NCI-H2107 (cell line): Measurements from ENCODE around the gene FOXK2.
A peak's percentile ranks its signal among the peaks of the same experiment; 100 is the strongest.
"Not testable (repeated sequence)": the region's sequence is repeated elsewhere in the genome, so short reads cannot be mapped to it uniquely, and the experiment has no call there.

Source experiments
- DNase-seq: peaks from one replicate; lab custom pipeline; 2025; lab: John Stamatoyannopoulos, UW

FOXK2 gene

DNA sequence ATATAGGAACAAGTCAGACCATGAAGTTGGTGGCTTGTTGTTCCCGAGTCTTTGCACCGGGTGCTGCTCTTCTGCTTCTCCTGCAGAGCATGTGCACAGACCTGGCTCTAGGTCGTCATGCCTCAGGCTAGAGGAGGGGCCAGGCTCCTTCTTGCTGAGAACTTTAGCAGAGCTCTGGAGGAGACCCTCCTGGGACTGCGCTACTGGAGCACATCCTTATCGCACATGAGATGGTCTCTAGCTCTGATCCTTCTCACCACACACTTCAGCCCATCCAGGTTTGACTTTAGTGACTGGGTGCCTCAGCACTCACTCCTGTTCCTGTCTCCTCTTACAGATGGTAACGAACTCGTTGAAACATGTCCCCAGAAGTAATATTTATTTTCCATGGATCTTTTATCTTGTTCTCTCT, 14.9 kb downstream of the FOXK2 start:
- no peak for DNase-seq

DNA sequence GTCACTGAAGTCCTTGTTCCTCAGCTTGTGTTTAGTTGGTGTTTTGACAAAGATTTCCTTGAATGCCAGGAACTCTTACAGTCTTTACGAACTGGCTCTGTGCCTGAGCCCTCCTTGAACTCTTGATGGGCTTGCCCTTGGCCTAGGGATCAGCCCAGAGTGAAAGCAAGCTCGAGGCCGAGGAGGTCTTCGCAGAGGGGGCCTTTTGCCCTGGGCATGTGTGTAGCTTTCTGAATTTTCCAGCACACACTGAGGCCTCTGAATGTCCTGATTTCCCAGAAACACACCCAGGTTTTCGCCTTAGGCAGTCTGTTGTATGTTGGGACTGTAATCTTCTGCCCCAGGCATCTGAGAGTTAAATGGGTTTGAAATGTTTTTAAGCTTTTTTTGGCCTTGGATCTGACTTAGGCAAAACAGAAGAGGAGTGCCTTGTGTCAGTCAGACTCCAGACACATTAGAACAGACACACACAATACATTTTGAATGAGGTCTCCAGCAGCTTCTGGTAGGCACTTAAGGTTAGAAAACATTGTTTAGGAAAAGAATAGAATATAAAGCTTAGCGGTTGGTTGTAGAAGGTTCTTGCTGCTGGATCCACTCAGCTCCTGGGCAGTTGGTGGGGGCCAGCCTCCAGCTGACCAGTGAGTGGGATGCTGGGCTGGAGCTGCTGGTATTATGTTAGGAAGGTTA, 17.1 kb downstream of the FOXK2 start:
- DNase-seq, result no peak

DNA sequence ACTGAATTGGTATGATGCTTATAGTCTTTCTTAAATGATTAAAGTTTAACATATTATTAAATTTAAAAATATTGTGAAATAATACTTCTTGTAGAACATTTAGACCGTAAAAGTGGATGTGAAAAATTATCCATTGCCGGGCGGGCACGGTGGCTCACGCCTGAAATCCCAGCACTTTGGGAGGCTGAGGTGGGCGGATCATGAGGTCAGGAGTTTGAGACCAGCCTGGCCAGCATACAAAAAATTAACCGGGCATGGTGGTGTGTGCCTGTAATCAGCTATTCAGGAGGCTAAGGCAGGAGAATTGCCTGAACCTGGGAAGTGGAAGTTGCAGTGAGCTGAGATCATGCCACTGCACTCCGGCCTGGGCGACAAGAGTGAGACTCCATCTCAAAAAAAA, 17.7 kb downstream of the FOXK2 start:
- not testable (repeated sequence) for DNase-seq

DNA sequence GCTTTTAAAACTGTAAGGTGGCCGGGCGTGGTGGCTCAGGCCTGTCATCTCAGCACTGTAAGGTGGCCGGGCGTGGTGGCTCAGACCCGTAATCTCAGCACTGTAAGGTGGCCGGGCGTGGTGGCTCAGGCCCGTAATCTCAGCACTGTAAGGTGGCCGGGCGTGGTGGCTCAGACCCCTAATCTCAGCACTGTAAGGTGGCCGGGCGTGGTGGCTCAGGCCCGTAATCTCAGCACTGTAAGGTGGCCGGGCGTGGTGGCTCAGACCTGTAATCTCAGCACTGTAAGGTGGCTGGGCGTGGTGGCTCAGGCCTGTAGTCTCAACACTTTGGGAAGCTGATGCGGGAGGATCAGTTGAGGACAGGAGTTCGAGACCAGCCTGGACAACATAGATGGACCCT, 19.5 kb downstream of the FOXK2 start:
- DNase-seq, result not testable (repeated sequence)

DNA sequence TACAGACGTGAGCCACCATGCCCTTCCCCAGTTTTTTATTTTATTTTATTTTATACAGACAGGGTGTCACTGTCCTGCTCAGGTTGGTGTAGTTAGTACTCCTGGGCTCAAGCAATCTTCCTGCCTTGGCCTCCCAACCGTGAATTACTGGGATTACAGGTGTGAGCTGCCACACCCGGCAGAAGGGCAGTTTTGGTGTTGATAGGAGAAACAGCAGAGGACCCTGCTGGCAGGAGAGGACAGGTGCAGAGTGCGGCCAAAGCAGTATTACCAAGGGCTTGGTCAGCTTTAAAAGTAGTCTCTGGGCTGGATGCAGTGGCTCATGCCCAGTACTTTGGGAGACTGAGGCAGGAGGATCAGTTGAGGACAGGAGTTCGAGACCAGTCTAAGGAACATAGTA, 22.9 kb downstream of the FOXK2 start:
- no peak for DNase-seq

DNA sequence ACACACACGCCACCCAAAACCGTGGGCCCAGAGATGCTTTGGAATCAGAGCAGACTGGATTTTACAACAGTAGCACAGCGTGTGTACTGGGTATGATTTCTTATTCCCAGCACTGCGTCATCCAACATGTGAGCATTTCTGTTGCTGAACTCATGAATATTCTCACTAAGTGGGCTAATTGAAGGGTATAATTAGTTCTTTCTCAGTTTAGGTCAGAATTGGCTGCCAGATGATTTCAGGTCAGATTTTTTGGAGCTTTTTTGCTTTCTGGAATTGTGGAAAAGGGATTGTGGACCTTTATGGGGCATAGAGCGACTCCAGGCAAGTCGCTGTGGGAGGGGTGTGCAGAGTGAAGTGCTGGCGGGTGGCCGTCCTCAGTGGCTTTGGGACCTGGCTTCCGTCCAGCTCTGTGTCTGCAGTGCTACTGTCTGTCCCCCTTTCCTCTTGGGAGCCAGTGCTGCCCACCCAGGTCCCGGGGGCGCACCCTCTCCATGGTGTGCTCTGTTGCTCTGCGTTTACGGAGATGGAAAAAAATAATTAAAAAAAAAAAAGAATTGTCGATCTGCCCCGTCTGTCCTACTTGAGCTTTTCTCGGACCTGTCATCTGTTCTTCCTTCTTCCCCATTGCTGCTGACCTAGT, 25.0 kb downstream of the FOXK2 start:
- no peak for DNase-seq

DNA sequence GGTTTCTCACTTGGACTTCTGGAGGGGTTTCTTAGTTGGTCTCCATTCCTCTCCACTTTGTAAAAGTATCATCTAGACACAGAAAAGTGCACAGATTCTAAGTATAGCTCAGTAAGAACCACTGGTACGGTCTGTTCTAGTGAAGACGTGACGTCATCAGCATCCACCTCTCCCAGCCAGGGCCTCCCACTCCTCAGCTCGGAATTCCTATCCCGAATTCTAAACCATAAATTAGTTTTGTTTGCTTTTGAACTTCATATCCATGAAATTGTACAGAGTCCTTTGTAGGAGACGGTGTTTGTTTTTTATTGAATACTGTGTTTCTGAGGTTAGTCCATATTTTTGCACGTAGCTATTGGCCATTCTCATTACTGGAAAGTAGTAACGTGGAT, 25.5 kb downstream of the FOXK2 start:
- no peak for DNase-seq

DNA sequence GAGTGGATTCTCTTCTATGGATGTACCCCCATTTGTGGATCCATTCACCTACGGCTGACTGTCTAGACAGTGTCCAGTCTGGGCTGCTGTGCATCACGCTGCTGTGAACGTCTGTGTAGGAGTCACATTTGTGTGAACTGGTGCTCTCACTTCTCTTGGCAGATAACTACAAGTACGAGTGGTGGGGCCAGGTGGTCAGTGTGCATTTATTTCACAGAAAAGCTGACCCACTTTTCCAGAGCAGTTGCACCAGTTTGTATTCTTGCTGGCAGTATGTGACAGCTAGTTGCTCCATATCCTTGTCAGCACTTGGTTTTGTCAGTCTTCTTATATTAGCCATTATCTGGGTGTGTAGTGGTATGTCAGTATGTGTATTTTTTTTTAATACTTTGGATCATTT, 28.4 kb downstream of the FOXK2 start:
- DNase-seq, result no peak

DNA sequence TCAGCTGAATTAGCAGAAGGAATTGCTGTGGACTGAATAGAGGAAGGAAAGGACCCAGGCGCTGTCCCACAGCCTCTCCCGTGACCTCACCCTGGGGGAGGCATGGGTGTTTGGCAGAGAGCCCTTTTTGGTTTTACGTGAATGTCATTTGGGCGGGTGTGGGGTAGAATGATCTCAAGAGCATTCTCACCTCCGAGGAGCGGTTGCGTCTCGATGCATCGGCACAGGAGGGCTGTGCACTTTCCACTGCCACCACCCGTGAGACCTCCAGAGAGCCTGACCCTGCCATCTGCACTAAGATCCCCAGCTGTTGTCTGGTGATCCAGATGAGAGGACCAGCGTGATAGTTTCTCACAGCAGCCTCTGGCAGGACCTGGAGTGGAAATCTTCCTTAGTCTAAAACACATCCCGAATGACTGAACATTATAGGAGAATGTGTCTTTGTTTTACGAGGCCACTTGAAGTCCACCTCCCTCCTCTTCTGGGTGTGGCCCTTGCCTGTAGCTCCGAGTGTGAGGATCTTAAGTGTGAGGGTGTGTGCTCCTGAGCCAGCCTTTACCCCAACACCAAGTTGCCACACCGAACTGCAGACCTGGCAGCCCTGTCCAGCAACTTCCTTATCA, 29.3 kb downstream of the FOXK2 start:
- no peak for DNase-seq

DNA sequence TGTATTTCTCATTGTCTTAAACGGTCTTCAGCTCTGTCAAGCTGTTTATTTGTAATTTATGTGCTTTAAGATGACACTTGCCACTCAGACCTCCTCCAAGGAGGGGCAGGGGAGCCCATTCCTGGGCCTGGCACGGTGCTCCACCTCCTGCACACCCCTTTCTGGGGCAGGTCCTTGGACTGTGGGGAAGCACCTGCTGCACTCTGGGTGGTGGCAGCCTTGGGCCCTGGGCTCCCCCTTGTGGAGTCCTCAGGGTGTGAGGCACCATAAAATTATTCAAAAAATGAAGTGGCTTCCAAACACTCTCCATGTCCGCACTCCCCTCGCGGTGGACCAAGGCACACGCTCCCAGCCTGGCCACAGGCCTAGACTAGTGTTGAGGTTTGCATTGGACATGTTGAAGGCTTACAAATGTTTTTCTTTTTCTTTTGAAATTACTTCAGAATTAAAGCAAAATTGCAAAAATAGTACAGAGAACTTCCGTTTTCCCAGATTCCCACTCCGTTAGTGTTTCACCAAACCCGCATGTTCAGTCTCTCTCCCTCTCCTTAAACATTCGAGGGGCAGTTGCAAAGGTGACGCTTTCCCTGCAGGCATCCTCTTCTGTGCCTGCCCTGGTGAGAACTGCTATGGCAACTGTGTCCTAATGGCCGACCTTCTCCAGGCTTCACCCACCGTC, 32.4 kb downstream of the FOXK2 start:
- peak; percentile 55 for DNase-seq

DNA sequence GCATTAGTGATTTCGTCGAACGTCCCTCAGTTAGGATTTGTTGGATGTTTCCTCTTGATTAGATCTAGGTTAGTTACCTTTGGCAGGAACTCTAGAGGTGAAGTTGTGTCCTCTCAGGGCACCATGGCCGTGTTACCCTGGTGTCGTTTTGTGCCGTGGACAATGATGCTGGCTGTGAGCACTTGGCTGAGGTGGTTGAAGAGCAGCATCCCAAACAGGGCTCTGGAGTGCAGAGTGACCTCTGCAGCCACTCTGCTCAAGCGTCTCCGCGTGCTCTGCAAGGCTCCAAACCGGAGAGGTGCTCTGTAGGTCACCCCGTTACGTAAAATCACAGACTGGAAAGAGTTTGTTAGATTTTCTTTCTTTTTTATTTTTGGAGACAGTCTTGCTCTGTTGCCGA, 33.0 kb downstream of the FOXK2 start:
- DNase-seq, result no peak

DNA sequence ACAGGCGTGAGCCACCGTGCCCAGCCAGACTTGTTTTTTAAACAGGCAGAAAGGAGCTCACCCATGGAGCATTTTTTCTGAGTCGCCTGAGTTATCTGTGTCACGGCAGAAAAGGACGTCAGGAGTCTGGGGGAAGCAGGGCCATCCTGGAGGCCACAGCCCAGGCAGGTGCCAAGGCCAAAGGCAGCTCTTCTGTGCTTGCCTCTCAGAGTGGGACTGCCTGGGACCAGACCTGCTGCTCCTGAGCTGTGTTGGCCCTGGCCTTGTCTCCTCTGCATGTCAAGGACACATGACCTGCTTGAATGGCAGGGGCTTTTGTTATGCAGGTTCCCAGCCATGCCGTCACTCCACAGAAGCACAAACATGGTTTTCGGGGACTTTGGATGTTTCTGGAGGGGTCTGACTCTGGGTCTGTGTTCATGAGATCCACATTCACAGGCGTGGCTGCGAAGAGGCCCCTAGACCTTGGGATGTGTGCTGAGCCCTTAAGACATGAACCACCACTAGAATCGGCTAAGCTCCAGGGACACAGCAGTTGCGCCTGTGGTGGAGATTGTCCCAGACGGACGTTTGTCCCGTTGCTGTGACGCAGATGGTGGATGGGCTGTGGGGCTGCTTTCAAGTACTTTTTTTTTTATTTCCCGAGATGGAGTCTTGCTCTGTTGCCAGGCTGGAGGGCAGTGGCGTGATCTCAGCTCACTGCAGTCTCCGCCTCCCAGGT, 33.8 kb downstream of the FOXK2 start:
- no peak for DNase-seq

DNA sequence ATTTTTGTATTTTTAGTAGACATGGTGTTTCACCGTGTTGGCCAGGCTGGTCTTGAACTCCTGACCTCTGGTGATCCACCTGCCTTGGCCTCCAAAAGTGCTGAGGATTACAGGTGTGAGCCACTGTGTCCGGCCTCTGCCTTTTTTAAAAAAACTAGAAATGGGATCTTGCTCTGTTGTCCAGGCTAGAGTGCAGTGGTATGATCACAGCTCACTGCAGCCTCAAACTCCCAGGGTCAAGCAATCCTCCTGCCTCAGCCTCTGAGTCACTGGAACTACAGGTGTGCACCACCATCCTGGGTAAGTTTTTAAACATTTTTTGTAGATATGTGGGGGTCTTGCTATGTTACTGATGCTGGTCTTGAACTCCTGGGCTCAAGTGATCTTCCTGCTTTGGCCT, 38.0 kb downstream of the FOXK2 start:
- DNase-seq, result not testable (repeated sequence)

DNA sequence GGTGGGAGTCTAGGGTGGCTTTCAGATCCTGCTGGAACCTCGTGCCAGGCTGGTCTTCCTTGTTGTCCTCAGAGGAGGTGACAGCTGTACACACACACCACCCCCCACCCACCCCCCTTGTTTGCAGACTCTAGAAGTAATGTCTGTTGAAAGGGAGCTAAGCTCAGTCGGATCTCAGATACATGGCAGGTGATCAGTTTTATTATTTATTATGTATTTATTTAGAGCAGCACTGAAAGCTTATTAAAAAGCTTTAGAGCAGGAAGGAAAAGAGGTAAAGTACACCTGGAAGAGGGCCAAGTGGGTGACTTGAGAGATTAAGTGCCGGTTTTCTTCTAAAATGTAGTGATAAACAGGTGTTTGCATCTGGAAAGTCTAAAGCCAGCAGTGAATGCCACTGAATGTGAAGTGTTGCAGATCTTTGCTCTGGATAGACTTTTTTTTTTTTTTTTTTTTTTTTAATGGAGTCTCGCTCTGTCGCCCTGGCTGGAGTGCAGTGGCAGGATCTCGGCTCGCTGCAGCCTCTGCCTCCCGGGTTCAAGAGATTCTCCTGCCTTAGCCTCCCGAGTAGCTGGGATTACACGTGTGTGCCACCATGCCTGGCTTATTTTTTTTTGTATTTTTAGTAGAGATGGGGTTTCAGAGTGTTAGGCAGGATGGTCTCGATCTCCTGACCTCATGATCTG, 40.2 kb downstream of the FOXK2 start:
- DNase-seq, result no peak

DNA sequence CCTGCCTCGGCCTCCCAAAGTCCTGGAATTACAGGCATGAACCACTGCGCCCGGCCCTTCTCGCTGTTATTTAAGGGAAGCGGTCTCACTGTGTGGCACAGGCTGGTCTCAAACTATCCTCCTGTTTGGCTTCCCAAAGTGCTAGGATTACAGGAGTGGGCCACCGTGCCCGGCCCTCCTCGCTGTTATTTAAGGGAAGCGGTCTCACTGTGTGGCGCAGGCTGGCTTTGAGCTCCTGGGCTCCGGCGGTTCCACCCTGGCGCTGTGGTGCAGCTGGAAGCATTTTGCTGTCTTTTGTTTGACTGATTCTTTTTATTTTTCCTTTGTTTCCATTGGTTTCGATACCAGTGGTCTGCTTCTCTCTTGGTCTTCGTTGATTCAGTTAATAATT, 40.7 kb downstream of the FOXK2 start:
- no peak for DNase-seq

DNA sequence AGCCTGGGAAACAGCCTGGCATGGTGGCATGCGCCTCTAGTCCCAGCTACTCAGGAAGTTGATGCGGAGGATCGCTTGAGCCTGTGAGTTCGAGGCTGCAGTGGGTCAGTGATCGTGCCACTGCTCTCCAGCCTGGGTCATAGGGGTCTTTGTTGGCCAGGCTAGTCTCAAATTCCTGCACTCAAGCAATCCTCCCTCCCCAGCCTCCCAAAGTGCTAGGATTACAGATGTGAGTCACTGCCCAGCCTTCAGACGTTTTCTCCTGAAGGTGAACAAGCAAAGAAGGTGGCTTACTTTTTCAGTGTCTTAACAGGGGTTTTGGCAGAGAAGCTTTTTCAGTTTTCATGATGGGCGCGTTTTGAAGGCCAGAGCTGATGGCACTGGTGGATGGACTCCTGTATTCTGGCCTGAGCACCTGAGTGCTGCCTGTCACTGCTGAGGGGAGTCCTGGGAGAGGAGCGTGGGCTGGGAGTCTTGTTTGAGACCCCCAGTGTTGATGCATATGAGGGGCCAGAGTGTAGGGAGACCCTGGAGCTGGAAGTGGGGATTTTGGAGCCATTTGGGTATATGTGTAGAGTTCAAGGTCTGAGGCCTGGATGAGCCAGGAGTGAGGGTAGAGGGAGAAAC, 41.4 kb downstream of the FOXK2 start:
- no peak for DNase-seq

DNA sequence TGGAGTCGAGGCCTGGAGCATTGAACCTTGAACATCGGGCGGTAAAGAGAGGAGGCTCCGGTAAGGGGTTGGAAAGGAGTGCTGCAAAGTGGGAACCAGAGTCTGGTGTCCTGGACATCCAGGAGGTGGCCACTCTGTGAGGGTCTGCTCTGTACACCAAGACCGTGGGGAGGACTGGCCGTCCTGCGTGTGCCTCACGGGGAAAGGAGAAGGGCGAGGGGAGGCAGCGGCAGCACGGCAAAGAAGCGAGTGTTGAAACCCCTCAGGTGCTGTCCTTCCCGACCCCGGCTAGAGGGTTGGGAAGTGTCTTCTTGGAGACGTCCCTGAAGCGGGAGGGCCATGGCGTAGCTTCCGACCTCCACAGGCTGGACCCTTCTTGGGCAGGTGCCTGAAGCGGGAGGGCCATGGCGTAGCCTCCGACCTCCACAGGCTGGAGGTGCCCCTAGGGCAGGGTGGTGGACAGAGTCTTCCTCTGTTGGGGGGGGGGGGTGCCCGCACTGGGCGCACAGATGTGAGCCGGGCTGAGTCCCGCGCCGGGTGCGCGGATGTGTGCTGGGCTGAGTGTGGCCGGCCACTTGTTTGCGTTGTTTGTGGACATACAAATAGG, 42.0 kb downstream of the FOXK2 start:
- no peak for DNase-seq

DNA sequence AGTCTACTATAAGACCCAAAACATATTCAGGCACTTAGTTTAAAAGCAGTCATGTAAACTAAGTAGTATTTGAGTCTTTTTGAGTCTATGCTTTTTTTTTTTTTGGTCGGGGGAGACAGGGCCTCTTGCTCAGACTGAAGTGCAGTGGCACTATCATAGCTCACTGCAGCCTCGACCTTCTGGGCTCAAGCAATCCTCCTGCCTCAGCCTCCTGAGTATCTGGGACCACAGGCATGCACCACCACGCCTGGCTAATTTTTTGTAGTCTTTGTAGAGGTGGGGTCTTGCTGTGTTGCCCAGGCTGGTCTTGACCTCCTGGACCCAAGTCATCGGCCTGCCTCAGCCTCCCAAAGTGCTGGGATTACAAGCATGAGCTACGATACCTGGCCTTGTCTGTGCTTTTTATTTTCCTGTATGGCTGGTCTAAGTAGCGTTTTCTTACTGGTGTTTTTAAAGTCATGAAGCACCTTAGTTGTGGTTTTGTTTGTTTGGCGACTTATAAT, 43.2 kb downstream of the FOXK2 start:
- not testable (repeated sequence) for DNase-seq

DNA sequence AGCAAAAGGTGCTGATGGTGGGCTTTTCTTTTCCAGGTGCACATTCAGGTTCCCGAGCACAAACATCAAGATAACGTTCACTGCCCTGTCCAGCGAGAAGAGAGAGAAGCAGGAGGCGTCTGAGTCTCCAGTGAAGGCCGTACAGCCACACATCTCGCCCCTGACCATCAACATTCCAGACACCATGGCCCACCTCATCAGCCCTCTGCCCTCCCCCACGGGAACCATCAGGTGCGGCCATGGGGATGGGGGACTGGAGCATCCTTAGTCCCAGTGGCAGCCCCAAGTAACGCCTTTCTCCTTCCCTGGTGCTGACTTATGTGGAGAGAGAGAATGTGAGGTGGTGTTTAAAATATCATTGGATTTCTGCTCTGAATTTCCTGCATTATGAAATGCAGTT, 43.8 kb downstream of the FOXK2 start:
- DNase-seq, result no peak

DNA sequence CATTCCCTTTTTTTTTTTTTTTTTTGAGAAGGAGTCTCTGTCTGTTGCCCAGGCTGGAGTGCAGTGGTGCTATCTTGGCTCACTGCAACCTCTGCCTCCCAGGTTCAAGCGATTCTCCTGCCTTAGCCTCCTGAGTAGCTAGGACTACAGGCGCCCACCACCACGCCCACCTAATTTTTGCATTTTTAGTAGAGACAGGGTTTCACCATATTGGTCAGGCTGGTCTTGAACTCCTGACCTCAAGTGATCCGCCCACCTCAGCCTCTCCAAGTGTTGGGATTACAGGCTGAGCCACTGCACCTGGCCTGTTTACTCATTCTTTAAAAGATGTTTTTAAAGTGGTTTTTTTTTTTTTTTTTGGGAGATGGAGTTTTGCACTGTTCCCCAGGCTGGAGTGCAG, 44.2 kb downstream of the FOXK2 start:
- DNase-seq, result not testable (repeated sequence)

DNA sequence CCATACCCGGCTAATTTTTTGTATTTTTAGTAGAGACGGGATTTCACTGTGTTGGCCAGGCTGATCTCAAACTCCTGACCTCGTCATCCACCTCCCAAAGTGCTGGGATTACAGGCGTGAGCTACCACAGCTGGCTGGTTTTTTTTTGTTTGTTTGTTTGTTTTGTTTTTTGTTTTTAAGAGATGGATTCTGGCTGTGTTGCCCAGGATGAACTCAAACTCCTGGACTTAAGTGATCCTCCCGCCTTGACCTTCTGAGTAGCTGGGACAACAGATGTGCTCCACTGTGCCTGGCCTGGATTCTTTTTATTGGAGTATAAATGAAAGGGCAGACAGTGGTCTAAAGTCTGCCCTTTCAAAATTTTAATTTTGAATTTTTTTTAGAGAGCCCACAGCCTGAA, 44.7 kb downstream of the FOXK2 start:
- DNase-seq, result no peak
